Loucy (cell line): ENCODE results near the gene WBP2.

Experiments
- H2AFZ ChIP-seq: fragments of 200-600 bp; sonication (generic); 2 replicates; pipeline ENCODE4 v1.6.0; 2016; ENCODE audit warnings: antibody characterized with exemption, mild to moderate bottlenecking, low read length, moderate library complexity
- H3F3A ChIP-seq: fragments of 200-600 bp; 2 replicates; pipeline ENCODE4 v1.6.0; 2016; ENCODE audit warnings: antibody characterized with exemption, low read depth, mild to moderate bottlenecking
- H3K27me3 ChIP-seq: fragments of 200-600 bp; sonication (generic); 2 replicates; pipeline ENCODE4 v1.6.1; 2014; ENCODE audit warnings: low read length, mild to moderate bottlenecking; ENCODE audit not compliant: insufficient read depth, poor library complexity, severe bottlenecking
- H3K36me3 ChIP-seq: fragments of 200-600 bp; sonication (generic); 2 replicates; pipeline ENCODE4 v1.6.1; 2016; ENCODE audit warnings: low read length; ENCODE audit not compliant: insufficient read depth
- H3K4me1 ChIP-seq: fragments of 200-600 bp; sonication (generic); 2 replicates; pipeline ENCODE4 v1.5.1; 2014; ENCODE audit warnings: low read length, mild to moderate bottlenecking; ENCODE audit not compliant: insufficient read depth, poor library complexity, severe bottlenecking
- H3K4me2 ChIP-seq: fragments of 200-600 bp; sonication (generic); 2 replicates; pipeline ENCODE4 v1.6.0; 2014; ENCODE audit warnings: antibody characterized with exemption, low read length, low read depth, mild to moderate bottlenecking; ENCODE audit not compliant: poor library complexity, severe bottlenecking
- H3K4me3 ChIP-seq: fragments of 200-600 bp; sonication (generic); 2 replicates; pipeline ENCODE4 v1.5.1; 2014; ENCODE audit warnings: low read length, mild to moderate bottlenecking, mixed read lengths; ENCODE audit not compliant: poor library complexity, severe bottlenecking
- H3K79me2 ChIP-seq: fragments of 200-600 bp; sonication (generic); 2 replicates; pipeline ENCODE4 v1.6.1; 2014; ENCODE audit warnings: low read length; ENCODE audit not compliant: insufficient read depth
- H3K9ac ChIP-seq: fragments of 200-600 bp; sonication (generic); 2 replicates; pipeline ENCODE4 v1.6.0; 2014; ENCODE audit warnings: mild to moderate bottlenecking, low read depth, low read length, moderate library complexity; ENCODE audit not compliant: poor library complexity, severe bottlenecking
- H3K9me2 ChIP-seq: fragments of 200-600 bp; sonication (generic); replicated peaks from 2 replicates; pipeline ENCODE4 v1.6.1; 2016; ENCODE audit warnings: low read depth, low read length, mixed read lengths
- H3K9me3 ChIP-seq: fragments of 200-600 bp; sonication (generic); 2 replicates; pipeline ENCODE4 v1.6.1; 2014; ENCODE audit warnings: mild to moderate bottlenecking, antibody characterized with exemption, low read length, low read depth; ENCODE audit not compliant: insufficient read depth
- H4K20me1 ChIP-seq: fragments of 200-600 bp; sonication (generic); 2 replicates; pipeline ENCODE4 v1.6.0; 2014; ENCODE audit warnings: antibody characterized with exemption, low read length, mild to moderate bottlenecking; ENCODE audit not compliant: insufficient read depth, poor library complexity, severe bottlenecking
- EZH2phosphoT487 ChIP-seq: fragments of 200-600 bp; IDR thresholded peaks from 2 replicates; pipeline ENCODE4 v1.6.1; 2018; ENCODE audit warnings: antibody characterized with exemption, mild to moderate bottlenecking, moderate library complexity, borderline replicate concordance
- TF ChIP-seq, protein P1 (sequence below): fragments of 200-600 bp; sonication (generic); conservative IDR thresholded peaks from 2 replicates; pipeline ENCODE4 v1.5.1; 2014; ENCODE audit warnings: mild to moderate bottlenecking, antibody characterized with exemption, low read length

The WBP2 gene

GRCh38 chr17:75850928-75851692 is 4.0 kb downstream of the WBP2 start:
- H3K9me2 ChIP-seq: no peaks in the 10 kb centered on the region
- peaks cover 23% of the 10 kb centered on the region for H3K4me1 ChIP-seq
- peaks cover 7% of the 10 kb centered on the region for H4K20me1 ChIP-seq
- TF ChIP-seq, protein P1, sequence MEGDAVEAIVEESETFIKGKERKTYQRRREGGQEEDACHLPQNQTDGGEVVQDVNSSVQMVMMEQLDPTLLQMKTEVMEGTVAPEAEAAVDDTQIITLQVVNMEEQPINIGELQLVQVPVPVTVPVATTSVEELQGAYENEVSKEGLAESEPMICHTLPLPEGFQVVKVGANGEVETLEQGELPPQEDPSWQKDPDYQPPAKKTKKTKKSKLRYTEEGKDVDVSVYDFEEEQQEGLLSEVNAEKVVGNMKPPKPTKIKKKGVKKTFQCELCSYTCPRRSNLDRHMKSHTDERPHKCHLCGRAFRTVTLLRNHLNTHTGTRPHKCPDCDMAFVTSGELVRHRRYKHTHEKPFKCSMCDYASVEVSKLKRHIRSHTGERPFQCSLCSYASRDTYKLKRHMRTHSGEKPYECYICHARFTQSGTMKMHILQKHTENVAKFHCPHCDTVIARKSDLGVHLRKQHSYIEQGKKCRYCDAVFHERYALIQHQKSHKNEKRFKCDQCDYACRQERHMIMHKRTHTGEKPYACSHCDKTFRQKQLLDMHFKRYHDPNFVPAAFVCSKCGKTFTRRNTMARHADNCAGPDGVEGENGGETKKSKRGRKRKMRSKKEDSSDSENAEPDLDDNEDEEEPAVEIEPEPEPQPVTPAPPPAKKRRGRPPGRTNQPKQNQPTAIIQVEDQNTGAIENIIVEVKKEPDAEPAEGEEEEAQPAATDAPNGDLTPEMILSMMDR: no peak
- no peak for TF ChIP-seq EZH2phosphoT487
- no peaks in the 10 kb centered on the region for H3F3A ChIP-seq
- peaks cover 4% of the 10 kb centered on the region; the same call in 1 of the 2 replicates for H3K36me3 ChIP-seq
- H2AFZ ChIP-seq: no peak overlapping the region
- H3K4me2 ChIP-seq: no peak overlapping the region
- no peak overlapping the region for H3K9ac ChIP-seq
- no peaks in the 10 kb centered on the region for H3K27me3 ChIP-seq
- H3K79me2 ChIP-seq: peaks cover 18% of the 10 kb centered on the region
- H3K9me3 ChIP-seq: no peaks in the 10 kb centered on the region
- no peak overlapping the region for H3K4me3 ChIP-seq

GRCh38 chr17:75849724-75850123 is 5.4 kb downstream of the WBP2 start:
- peaks cover 4% of the 10 kb centered on the region; the same call in 1 of the 2 replicates for H3K36me3 ChIP-seq
- H3K9me2 ChIP-seq: no peaks in the 10 kb centered on the region
- no peak overlapping the region for H2AFZ ChIP-seq
- H3K9ac ChIP-seq: no peak overlapping the region
- peaks cover 20% of the 10 kb centered on the region for H3K79me2 ChIP-seq
- H3K9me3 ChIP-seq: no peaks in the 10 kb centered on the region
- H3K27me3 ChIP-seq: no peaks in the 10 kb centered on the region
- H3F3A ChIP-seq: no peaks in the 10 kb centered on the region
- no peak overlapping the region for H3K4me3 ChIP-seq
- H3K4me2 ChIP-seq: no peak overlapping the region
- no peak for TF ChIP-seq EZH2phosphoT487
- TF ChIP-seq, protein P1: no peak
- peaks cover 34% of the 10 kb centered on the region for H3K4me1 ChIP-seq
- H4K20me1 ChIP-seq: peaks cover 6% of the 10 kb centered on the region

- Histone ChIP-seq H3K9me3 (no peaks in the 10 kb centered on the region), H3F3A (no peaks in the 10 kb centered on the region), H3K4me1 (peaks cover 29% of the 10 kb centered on the region), H3K4me2 (no peak overlapping the region), H2AFZ (no peak overlapping the region), H3K79me2 (peaks cover 17% of the 10 kb centered on the region), H3K27me3 (no peaks in the 10 kb centered on the region), H4K20me1 (peaks cover 2% of the 10 kb centered on the region), H3K4me3 (no peak overlapping the region), H3K9ac (no peak overlapping the region), H3K36me3 (peaks cover 4% of the 10 kb centered on the region; the same call in 1 of the 2 replicates), H3K9me2 (no peaks in the 10 kb centered on the region)
- TF ChIP-seq, protein P1: no peak
- no peak for TF ChIP-seq EZH2phosphoT487
These were observed 5.9 kb downstream of the WBP2 start for GRCh38 chr17:75849279-75849646.
